C4-2B (cell line): ENCODE results near the gene DPP4.

Source experiments
- CTCF ChIP-seq: fragments of 450-650 bp; conservative IDR thresholded peaks from 2 replicates; pipeline ENCODE4 v1.5.1; 2017; ENCODE audit warnings: mild to moderate bottlenecking
- ZFX ChIP-seq: fragments of 450-650 bp; IDR thresholded peaks from 2 replicates; pipeline ENCODE4 v1.6.1; 2017

- no peak for TF ChIP-seq CTCF
- TF ChIP-seq ZFX: no peak
These were observed 33.4 kb upstream of the DPP4 start for GRCh38 chr2:162107361-162107901.
